HuH-7 (cell line): ENCODE data around the gene CSRNP3.

Experiments used
- DNase-seq: peaks from one replicate; pipeline ENCODE4 v3.0.0; 2011; ENCODE audit warnings: low spot score

The CSRNP3 gene

DNA sequence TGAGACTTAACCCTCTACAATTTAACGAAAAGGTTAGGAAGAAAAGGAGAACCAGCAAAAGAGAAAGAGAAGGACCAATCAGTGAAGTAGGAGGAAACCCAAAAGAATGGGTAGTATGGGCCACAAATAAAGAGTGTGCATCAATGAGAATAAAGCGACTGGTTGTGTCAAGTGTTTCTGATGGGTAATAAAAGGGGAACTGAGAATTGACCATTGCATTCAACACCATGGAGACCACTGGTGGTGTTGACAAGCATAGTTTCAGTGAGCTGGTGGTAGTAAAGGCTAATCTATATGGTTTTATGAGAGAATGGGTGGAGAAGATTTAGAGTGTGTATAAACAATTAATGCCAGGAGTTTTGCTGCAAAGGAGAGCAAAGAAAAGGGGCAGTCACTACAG is 75.4 kb downstream of the CSRNP3 start:
- no peak for DNase-seq

DNA sequence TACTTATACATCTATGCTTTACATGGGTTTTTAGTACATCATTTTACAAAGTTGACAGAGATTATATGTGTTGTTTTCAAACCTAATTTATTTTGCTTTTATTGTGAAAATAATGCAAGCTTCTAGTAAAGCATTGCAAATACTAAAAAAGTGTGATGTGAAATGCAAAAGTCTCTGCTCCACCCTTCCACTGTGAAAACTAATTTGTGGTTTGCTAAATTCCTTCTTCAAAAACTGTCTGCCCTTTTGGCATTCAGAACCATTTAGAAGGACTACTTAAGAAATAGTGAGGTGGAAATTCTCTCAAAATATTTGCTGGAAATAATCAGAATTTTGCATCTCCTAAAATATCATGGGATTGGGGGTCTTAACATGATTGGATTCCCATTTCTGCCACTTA is 78.4 kb downstream of the CSRNP3 start:
- DNase-seq = no peak

DNA sequence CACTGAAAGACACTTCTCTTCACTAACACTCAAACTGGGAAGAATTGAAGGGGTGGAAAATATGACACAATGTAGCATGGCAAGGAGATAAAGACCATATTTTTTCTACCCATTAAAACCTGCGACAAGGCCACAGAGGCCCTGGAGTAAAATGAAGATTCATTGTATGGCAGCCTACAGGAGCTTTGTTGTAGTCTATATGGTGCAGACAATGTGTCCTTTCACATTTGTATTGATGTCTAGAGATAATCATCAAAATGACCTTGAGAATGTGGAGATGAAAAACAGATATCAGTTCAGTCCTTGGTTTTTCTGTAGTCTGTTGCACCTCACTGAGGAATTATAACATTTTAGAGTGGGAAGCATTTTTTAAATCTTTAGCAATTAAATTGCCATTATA is 80.1 kb downstream of the CSRNP3 start:
- no peak for DNase-seq

DNA sequence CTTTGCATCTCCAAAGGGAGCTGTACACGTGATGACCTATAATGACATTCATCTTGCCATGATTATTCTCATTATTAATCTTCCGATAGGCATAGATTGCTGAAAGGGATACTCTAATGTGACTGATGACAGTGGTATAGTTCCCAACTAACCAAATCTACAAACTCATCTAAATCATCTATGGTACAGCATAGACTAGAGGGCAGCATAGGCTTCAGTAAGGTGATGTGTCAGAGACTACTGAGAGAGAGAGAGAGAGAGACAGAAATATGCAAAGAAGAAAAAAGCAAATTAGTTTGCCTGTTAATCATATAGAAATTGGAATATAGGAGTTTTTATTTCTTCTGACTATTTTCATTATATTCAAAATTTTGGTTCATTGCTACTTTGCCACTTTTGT is 89.3 kb downstream of the CSRNP3 start:
- no peak for DNase-seq

DNA sequence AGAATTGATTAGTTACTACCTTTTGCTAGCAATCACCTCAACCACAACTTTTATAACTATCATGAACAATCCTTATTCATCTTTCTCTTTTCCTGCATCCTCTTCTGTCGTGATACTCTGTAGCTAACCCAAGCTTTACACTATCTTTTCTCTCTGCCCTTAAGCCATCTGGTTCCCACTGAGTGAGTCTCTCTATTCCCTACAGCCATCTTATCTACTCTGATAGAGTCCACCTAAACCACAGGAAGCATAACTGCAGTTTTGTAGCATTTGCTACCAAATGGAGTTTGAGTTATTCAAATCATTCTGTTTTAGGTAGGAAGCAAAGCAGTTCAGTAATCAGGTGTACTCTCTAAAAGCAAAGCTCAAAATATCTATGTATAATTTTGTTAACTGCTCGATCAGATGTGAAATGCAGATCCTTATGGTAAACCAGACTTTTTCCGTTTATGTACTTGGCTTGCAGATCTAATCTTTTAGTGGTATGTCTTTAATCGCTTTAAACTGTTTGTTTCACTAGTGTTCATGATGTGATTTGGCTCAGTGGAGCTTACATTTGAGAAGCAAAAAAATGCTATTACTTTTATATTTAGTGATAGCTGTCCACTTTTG is 91.0 kb downstream of the CSRNP3 start:
- no peak for DNase-seq

DNA sequence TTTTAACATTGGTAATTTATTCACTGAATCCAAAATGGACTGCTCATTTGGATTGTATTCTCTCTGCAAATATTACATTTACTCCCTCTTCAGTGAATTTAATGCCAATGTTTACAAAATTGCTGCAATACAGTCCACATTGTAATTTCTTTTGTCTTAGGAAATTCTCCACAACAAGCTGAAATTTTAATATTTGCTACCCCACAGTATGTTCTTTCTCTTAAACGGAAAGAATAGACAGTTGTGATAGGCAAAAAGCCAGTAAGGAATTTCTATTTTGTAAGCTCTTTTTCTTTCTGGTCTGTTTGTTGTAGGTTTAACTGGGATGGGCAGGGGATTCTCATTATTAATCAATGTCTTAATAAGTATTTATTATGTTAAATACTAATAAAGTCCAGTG is 92.0 kb downstream of the CSRNP3 start:
- no peak for DNase-seq

DNA sequence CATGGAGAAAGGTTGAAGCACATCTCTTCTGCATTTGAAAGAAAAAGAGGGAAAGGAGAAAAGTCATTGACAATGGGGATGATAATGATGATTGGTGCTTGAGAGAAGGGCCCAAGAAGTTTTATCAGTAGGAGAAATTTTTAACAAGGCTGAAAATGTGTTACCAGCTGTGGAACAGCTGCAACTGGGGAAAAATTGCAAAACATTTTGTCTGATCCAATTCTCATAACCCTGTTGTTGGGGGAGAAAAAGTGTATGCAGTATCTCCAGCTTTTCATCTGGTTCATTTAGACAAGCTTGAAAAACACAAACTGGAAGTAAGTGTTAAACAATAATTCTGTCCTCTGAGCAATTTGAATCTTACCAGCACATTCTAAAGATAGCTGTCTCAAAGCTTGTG is 92.7 kb downstream of the CSRNP3 start:
- no peak for DNase-seq

DNA sequence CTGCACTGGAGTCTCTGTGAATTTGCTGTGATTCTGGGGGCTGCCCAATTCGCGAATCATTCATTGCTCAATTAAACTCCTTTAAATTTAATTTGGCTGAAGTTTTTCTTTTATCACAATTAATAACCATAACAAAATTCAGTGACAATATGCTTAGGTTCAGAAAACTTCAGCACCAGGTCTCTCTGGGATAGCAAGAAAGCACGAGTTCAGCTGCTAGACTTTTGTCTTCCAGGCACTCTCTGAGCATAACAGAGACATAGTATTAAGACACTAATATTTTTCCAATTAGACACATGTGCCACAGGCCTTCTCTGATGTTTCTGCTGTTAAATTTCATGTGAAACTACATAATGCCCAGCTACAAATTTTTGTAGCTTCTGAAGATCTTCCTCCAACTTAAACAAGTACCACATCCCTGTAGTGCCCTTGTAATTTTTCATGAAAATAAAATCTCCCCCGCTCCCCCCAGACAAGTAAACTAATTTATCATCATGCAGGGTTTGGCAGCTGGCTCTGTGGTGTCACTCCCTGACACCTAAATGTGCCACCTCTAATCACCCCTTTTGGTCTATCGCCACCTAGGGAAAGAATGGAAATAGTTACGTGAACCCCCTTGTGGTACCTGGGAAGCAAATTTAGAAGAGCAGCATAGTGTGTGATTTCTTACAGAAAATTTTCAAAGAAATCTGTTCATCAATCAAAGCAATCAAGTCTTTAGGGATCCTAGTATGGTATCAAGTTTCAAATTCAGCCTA is 94.1 kb downstream of the CSRNP3 start:
- DNase-seq = no peak

DNA sequence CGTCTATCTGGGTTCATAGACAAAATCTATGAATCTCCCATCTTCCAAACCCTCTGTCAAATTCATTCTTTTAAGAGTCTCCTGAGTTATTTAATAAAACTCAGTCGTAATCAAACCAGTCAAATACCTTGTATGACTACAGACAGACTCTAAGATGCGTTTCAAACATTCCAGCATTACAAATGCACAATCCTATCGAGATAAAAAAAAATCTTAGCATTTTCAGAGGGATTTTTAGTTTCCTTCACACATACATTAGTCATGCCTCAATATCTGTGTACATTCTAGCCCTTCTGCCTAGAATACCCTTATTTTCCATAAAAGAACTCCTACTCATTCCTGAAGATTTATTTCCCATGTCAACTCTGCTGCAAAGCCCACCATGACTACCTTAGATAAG is 96.5 kb downstream of the CSRNP3 start:
- DNase-seq = no peak

DNA sequence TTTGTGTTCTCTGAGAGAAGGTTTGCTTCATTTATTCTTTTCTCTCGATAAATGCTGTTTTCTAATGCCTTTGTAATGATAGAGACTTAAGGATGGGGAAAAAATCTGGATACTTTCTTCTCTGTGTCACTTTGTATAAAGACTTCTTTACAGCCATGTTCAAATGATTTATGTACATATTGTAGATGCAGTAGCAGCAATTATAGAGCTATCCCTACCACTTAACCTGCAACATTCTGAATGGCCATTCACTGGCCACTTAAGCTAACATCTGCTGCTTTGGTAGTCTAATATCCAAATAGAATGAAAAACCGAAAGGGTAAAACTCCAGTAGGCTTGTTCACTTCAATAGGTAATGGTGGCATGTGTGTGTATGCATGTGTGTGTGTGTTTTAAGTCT is 97.8 kb downstream of the CSRNP3 start:
- no peak for DNase-seq

DNA sequence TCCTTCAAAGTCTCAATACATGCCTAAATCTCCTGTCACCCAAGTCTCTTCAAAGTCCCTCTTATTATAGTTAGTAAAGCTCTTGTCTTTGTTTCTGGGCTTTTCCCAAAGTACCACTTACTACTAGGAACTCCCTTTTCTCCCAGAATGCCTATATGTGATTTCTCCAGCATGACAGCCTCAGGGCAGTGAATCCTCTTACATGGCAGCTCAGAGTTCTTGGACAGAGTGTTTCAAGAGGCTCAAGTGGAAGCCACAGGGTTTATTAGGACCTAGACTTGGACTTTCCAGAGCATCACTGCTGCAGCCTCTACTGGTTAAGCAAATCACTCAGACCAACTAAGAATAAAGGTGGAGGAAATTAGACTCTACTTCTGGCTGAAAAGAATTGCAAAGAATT is 98.9 kb downstream of the CSRNP3 start:
- DNase-seq = no peak

DNA sequence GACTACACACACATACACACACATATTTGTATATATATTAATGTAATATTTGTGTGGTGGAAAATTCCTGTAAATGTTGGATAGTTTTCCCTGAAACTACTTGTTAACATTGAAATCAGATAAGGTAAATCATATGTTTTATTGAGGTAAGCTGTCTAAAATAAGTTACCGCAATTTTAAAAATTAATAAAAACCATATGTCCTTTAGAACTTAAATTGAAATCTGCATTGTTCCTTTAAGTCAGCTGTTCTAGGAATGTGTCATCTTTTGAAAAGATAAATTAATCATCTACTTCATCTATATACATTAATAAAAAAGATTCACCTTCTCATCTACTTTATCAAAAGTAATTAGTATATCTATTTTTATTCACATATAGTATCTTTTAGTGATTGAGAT is 102.0 kb downstream of the CSRNP3 start:
- no peak for DNase-seq

DNA sequence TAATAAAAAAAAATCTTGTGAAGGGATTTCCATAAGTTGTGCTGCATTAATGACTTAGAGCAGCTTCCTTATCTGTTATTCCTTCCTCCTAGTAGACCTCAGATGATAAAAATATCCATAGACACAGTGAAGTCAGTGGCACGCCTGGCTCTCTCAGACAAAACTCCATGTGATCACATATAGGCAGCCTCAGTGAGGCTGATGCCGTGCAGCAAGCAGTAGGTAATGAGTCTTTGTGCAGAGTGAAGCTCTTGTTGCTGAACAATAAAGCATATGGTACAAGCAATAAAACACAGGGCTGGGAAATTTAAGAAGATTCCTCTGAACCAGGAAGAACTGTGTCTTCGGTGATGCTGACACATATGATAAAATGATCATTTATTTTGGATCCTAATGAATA is 102.7 kb downstream of the CSRNP3 start:
- peak; percentile 18 for DNase-seq

DNA sequence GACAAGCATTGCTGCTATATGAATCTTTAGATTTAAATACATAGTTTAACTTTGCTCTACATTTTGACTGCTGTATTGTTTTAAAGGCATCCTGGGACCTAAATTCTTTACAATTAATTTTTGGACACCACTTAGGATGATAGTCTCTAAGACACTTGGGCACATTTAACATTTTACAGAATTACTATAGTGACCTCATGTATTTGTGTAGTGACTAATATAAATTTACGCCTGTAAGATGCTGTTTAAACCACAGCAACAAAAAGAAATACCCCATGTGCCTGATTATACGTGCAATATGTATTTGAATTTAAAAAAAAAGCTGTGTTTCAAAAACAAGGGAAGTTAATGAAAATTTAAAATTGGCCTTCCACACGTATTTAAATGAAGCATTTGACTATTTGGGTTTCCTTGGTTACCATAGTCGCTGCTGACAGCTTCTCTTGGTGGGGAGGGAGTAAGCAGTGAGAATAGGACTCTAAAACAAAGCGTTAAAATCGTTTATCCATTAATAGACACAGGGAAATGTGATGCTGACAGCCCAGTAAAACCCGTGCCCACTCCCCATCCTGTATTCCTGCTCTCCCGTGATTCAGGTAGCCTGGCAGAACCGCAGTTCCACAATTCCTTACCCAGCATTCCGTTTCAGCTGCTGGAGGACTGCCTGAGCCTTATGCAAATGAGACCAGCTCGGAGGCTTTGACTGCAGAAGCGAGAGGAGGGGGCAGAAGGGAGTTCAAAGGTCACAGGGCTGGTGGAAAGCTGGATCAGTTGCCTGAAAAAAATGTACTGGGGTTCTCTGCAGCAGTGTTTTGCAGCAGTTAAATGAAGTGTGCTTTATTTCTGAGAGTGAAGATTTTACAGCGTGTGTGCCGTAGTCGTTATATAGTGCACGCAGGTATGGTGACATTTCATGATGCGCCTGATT is 104.3 kb downstream of the CSRNP3 start:
- DNase-seq = peak; percentile 53

DNA sequence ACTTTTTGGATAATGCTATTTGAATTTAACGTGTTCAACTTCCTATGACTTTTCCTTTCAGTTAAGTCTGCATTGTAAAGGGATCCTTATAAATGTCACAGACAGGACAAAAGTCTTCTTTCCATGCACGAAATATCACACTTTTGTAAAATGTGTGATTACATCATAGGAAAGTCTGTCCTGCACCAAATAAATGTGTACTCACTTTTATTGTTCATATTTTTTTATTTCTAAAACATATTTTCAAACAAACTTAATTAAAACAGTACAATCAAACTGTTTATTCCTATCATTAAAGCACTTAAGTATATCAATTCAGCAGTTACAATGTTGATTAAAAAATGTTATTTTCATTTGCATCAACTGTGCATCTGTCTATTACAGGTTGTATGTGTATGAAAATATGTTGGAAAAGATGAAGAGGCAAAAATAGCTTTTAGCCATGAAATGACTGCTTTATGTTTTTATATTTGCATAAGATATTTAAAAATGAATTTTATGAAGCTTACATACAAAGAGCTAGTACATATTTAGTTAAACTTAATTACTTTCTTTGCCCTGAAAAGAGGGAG is 105.6 kb downstream of the CSRNP3 start:
- no peak for DNase-seq

DNA sequence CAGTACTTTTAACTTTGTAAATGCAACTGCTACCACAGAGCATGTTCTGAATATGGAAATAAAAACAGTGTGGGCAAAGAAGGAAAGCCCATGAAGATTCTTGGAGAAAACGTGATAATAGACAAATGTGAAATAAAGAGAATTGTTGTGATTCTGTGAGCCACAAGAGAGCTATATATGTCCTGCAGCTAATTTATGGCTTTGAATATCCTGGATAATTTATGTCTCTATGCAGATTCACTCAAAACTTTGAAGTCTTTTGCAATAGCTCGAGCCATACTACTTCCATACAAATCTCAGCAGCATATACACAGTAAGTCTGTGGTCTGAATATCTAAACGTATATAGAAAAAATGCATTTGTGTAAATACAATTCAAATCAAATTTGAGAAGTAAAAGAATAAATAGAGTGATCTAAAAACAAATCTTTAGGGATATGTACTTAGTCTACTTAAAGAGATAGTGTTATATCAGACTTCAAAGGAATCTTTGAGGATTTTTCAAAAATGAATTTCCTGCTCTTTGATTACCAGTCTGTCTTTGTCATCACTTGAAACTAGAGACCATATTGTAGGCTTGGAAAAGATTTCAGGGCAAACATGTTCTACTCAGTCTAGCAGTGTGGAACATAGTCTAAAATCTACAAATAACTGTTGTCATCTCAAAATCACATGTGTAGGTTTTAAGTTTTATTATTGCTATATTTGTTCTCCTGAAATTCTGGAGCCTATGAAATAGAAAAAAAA is 107.1 kb downstream of the CSRNP3 start:
- no peak for DNase-seq

DNA sequence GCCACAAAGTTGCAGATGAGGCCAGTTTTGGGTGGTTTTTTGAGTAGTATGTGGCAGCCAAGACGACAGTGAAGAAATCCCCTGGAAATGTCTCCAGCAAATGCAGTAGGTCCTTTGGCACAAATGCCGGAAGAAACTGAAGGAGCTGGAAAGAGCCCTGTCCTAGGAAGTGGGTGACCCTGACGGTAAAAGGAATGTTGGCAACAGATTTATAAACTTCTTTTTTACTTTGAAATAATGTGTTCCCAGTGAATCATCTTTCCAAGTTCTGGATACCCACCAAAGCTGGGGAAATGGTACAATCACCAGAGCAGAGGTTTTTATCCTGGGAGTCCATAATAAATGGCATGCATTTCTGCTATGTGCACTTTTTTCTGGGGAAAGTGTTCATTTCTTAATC is 112.9 kb downstream of the CSRNP3 start:
- no peak for DNase-seq

DNA sequence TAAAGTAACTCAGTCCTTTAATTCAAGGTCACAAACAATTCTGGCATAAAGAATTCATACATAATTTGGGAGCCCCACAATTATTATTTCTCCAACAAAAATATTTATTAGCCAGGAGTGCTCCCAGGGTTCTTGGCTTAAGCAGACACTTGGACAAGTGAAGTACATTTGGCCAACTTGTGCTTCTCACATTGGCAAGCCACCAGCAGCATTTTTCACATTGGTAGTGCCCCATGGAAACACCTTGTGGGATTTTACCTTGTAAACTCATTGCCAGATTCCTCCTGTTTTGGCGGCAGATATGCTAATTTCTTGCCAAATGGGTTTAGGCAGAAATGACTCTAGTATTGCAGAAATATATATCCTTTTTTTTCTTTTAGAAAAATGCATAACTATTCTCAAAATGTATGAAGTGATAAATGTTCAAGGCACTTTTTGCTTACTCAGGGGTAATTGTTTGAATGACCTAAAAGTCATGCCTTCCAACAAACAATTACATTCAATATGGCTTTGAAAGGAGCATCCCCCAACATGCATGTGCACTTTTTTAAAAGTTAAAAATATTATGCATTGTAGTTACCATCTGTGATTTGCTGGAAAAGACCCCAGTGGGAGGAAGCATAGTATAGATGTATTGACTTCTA is 113.5 kb downstream of the CSRNP3 start:
- no peak for DNase-seq

DNA sequence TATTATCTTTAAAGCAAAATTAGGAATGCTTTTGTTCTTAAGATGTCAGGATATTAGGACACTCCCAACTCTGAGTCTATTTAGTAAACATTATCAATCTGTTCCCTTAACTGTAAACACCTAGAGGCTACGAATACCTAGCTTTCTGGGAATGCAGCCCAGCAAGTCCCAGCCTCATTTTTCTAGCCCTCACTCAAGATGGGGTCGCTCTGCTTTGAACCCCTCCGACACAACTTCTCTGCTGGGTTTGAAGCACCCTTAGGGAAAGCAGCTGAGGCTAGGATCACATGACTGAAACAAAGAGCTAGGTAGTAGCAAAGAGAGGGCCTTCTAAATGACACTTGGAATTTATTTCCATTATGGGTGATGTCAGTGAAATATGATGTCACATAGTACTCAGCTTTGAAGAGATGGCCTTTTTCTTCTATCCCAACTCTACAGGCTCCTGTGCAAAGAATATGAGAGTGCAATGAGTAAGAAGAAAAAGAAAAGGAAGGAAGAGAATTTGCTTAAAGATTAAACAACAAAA is 114.7 kb downstream of the CSRNP3 start:
- no peak for DNase-seq

DNA sequence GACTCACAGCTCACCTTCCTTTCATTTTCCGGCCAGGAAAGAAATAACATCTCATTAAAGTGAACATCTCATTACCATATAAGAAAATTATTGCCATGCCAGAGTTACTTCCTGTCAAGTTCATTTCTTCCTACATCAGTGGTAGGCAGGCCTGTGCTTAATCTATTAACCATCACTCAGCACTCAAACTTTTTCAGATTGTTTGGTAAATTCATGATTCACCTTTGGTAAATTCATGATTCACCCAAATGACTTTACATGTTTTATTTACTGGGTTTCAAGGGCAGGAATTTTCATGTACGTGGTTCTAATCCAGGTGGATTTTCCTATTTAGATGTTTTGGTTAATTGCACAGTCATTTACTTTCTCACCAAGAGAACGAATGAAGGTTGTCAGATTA is 116.5 kb downstream of the CSRNP3 start:
- no peak for DNase-seq

DNA sequence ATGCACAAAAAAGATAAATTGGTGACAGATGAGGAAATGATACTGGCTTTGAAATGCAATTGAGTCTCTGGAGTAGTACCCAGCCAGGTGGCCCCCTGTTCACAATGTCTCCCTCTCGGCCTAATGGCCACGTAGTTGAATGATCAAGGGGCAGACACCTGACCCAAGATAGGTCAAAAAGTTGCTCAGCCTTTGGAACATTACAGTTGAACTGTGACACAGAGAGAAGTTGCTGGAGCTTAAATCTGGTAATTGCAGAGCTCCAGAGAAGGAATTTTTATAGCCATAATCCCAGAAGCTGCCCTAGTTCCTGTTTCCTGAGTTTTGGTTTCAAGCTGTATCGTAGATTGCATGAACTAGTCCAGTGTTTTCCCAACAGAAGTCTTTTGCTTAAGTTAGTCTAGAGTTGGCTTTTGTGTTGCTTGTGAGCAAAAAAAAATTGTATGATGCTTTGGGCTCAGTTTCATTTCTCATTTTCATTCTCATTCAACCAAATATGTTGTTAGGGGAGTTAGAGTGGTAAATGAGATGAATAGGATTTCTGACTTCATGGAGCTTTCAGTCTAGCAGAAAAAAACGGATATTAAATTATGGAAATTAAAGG is 117.9 kb downstream of the CSRNP3 start:
- DNase-seq = no peak
